ENCODE data around the gene CD109. TPM values are rescaled to one million over a fixed set of nuclear protein-coding genes. Genes with fewer than 3 reads are reported as not detected.

CD109 gene
- total RNA-seq, 2 donors from 2014 or later: 6.0 to 8.1 TPM

DNA sequence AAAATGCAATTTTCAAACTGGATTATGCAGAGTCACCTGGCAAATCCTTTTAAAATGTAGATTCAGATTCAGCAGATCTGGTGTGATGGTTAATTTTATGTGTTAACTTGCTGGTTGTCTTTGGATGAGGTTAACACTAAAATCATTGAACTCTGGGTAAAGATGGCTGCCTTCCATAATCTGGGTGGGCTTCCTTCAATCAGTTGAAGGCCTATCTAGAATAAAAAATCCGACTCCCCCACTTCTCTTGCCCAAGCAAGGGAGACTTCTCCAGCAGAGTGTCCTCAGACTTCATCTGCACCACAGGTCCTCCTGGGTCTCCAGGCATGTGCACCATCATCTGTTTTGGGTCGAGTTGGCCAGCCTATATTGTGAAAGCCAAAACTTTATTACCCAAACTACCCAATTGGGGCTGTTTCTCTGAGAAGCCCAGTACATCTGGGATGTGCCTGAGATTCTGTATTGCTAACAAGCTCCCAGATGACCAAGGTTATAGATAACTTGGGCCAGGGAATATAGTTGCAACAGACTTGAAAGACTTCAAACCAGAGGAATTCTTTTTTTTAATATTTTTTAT lies 40.6 kb upstream of the CD109 start:
- Histone ChIP-seq H3K4me3 (no peak overlapping the region), H3K36me3 (no peaks in the 10 kb centered on the region)

DNA sequence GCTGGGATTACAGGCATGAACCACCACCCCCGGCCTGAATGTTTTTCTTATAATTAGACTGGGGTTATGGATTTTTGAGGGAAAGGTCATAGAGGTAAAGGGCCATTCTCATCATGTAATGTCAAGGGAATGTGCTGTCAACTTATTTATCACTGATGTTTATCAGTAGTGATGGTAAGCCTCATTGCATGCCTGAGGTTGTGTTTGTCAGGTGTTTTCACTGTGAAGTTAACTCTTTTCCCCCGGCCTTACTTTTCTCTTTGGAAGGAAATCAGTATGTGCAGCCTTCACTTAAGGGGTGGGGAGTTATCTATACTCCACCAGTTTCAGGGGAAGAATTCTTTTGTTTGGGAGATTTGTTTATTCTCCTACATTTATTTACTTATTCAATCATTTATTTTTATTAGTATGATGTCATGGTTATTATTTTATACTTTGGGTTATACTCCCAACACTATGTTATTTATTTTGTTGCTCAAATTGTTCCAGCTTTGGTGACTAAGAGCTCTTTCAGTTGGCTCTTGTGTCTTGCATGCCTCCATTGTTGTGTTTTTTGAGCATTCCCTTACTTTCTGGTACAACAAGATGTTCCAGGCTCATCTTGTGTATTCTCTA lies 39.4 kb upstream of the CD109 start:
- no peaks in the 10 kb centered on the region for H3K9me3 ChIP-seq
- TF ChIP-seq POLR2AphosphoS5 (IDR thresholded peaks at IDR 0.05) (no peak), POLR2A (IDR thresholded peaks at IDR 0.05) (no peak)
- DNase-seq (ENCODE audit: low spot score): no peak
- no peaks in the 10 kb centered on the region for H3K36me3 ChIP-seq
- intact Hi-C loops (cut with DNase I): no loop called here
- no peak overlapping the region for H3K27ac ChIP-seq
- no peaks in the 10 kb centered on the region for H3K4me1 ChIP-seq (replicated peaks)
- 79% methylated on average over 2 of the region's 2 CpGs for WGBS
- no peak overlapping the region for H3K4me3 ChIP-seq
- no peaks in the 10 kb centered on the region for H3K27me3 ChIP-seq (replicated peaks; ENCODE audit: insufficient read depth)

More for the DNA sequence above, 40.6 kb upstream of the CD109 start:
- no peaks in the 10 kb centered on the region for H3K4me1 ChIP-seq (replicated peaks)
- no peaks in the 10 kb centered on the region for H3K27me3 ChIP-seq (replicated peaks; ENCODE audit: insufficient read depth)
- H3K27ac ChIP-seq: no peak overlapping the region
- intact Hi-C loops (cut with DNase I): loop anchor here (2.0 kb wide), 1 partner anchor 135 kb away; the partner anchor contains the start of gene EEF1A1
- no peaks in the 10 kb centered on the region for H3K9me3 ChIP-seq
- TF ChIP-seq, protein P1, sequence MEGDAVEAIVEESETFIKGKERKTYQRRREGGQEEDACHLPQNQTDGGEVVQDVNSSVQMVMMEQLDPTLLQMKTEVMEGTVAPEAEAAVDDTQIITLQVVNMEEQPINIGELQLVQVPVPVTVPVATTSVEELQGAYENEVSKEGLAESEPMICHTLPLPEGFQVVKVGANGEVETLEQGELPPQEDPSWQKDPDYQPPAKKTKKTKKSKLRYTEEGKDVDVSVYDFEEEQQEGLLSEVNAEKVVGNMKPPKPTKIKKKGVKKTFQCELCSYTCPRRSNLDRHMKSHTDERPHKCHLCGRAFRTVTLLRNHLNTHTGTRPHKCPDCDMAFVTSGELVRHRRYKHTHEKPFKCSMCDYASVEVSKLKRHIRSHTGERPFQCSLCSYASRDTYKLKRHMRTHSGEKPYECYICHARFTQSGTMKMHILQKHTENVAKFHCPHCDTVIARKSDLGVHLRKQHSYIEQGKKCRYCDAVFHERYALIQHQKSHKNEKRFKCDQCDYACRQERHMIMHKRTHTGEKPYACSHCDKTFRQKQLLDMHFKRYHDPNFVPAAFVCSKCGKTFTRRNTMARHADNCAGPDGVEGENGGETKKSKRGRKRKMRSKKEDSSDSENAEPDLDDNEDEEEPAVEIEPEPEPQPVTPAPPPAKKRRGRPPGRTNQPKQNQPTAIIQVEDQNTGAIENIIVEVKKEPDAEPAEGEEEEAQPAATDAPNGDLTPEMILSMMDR (IDR thresholded peaks at IDR 0.05): no peak
- no peak for TF ChIP-seq POLR2AphosphoS5 (IDR thresholded peaks at IDR 0.05)
- TF ChIP-seq POLR2A (IDR thresholded peaks at IDR 0.05): no peak
- no peak for DNase-seq (ENCODE audit: low spot score)
- 78% methylated on average over 2 of the region's 2 CpGs for WGBS

DNA sequence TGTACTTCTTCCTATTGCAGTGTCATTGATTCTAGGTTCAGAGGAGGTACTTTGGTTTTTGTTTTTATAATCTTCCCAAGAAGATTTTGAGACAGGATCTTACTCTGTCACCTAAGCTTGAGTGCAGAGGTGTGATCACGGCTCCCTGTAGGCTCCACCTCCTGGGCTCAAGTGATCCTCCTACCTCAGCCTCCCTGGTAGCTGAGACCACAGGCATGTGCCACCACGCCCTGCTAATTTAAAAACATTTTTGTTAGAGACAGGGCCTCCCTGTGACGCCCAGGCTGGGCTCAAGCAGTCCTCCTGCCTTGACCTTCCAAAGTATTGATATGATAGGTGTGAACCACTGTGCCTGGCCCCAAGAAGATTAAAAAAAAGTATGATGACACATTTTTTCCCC lies 38.8 kb upstream of the CD109 start:
- intact Hi-C loops (cut with DNase I): no loop called here
- 89% methylated on average over 3 of the region's 3 CpGs for WGBS
- TF ChIP-seq, protein P1 (IDR thresholded peaks at IDR 0.05): no peak
- TF ChIP-seq POLR2AphosphoS5 (IDR thresholded peaks at IDR 0.05) (no peak), POLR2A (IDR thresholded peaks at IDR 0.05) (no peak)
- H3K9me3 ChIP-seq: no peaks in the 10 kb centered on the region
- H3K27ac ChIP-seq: no peak overlapping the region
- H3K36me3 ChIP-seq: no peaks in the 10 kb centered on the region
- H3K27me3 ChIP-seq (replicated peaks; ENCODE audit: insufficient read depth): no peaks in the 10 kb centered on the region
- DNase-seq (ENCODE audit: low spot score): no peak
- H3K4me3 ChIP-seq: no peak overlapping the region
- H3K4me1 ChIP-seq (replicated peaks): no peaks in the 10 kb centered on the region

DNA sequence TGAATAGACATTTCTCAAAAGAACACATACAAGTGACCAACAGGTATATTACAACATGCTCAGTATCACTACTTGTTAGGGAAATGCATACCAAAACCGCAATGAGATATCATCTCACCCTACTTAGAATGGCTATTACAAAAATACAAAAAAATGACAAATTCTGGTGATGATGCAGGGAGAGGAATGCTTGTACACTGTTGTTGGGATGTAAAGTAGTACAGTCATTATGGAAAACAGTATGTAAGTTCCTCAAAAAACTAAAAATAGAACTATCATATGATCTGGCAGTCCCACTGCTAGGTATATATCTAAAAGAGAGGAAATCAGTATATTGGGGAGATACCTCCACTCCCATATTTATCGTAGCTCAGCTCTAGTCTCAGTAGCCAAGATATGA lies 31.3 kb upstream of the CD109 start:
- Histone ChIP-seq H3K36me3 (no peaks in the 10 kb centered on the region), H3K27me3 (replicated peaks; ENCODE audit: insufficient read depth) (no peaks in the 10 kb centered on the region), H3K27ac (no peak overlapping the region), H3K4me3 (no peak overlapping the region), H3K4me1 (replicated peaks) (no peaks in the 10 kb centered on the region), H3K9me3 (no peaks in the 10 kb centered on the region)
- WGBS: 83% methylated on average over 2 of the region's 2 CpGs
- DNase-seq (ENCODE audit: low spot score): no peak
- TF ChIP-seq POLR2AphosphoS5 (IDR thresholded peaks at IDR 0.05): no peak
- no peak for TF ChIP-seq POLR2A (IDR thresholded peaks at IDR 0.05)
- TF ChIP-seq, protein P1 (IDR thresholded peaks at IDR 0.05): no peak
- intact Hi-C loops (cut with DNase I): no loop called here

DNA sequence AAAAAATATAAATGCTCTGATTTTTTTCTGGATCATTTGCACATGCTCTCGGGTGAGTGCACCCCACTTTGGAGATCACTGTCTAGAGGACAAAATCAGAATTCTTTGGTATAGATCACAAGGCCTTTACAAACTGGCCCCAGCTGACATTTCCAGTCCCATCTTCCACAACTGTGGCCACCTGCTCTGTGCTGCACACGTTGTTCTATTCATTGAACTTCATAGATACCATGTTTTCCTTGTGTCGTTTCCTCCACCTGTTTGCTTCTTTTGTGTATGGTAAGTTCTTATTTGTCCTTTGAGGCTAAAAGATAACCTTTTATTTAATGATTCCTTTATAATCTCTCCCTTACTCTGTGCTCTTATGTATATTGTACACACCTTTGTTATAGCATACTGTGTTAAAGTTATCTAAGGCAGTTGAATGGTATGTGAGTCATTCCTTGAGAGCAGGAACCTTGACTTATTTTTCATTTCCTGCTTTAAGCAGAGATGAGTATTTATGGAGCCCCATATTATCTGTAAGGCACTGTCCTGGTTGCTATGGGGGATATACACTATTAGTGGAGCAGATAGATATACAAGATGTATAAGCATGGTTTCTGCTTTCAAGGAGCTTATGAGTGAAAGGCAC lies 30.2 kb upstream of the CD109 start:
- TF ChIP-seq POLR2A (IDR thresholded peaks at IDR 0.05): no peak
- TF ChIP-seq POLR2AphosphoS5 (IDR thresholded peaks at IDR 0.05): no peak
- TF ChIP-seq, protein P1 (IDR thresholded peaks at IDR 0.05): no peak
- intact Hi-C loops (cut with DNase I): no loop called here
- no peak for DNase-seq (ENCODE audit: low spot score)
- no peaks in the 10 kb centered on the region for H3K36me3 ChIP-seq
- 40% methylated on average over 3 of the region's 3 CpGs for WGBS
- H3K27me3 ChIP-seq (replicated peaks; ENCODE audit: insufficient read depth): no peaks in the 10 kb centered on the region
- H3K4me1 ChIP-seq (replicated peaks): no peaks in the 10 kb centered on the region
- H3K4me3 ChIP-seq: no peak overlapping the region
- no peaks in the 10 kb centered on the region for H3K9me3 ChIP-seq
- H3K27ac ChIP-seq: no peak overlapping the region
